Heart left ventricle (tissue), 13 donors: ENCODE data around the gene SDC4.

ENCODE experiments used
- CTCF ChIP-seq, 12 donors: fragments of 200-600 bp; sonication (generic) in 4 of 12; IDR thresholded peaks; one replicate each; pipeline versions ENCODE4 v1.5.0 to v1.8.0; 2018 to 2022; ENCODE audit warnings: antibody characterized with exemption in 12 of 12, mild to moderate bottlenecking in 5 of 12
- POLR2A ChIP-seq, 2 donors: fragments of 450-650 bp; IDR thresholded peaks; one replicate each; pipeline ENCODE4 v1.6.1; 2017; ENCODE audit warnings: antibody characterized with exemption in 2 of 2, mild to moderate bottlenecking in 2 of 2, moderate library complexity in 2 of 2
- donor health status: ischemic (EF 13 %, LVEDD 7.1; RV severe dilation, severe dysfunction).
- donor health status: DM: no; HTN: yes; CAD: no.
- donor health status: DM: no; HTN: no; CAD: no.
- donor health status: ischemic (EF 25% LVEDD 6.9; RV normal size, moderate dysfunction).
- donor health status: ischemic (EF 25% LVEDD 5.7; RV mildly dilated, moderate dysfunction).
- donor health status: ischemic (EF 35%, LVEDD 5.7; RV mildly dilated, moderate dysfunction).
- donor health status: nonischemic (EF 11% LVEDD 7.7; RV severe dilation, severe dysfunction).
- donor health status: DM: yes; HTN: yes; CAD: no.
- donor health status: PGD.
- donor health status: ischemic (EF 29% LVEDD 5.4; RV normal size, mild dysfunction).
- donor health status: nonischemic (EF 23%, LVEDD 6.1; RV moderate dilation, normal function).

GRCh38 chr20:45330476-45330875, 17.7 kb downstream of the SDC4 start:
- no peak for TF ChIP-seq POLR2A (IDR thresholded peaks at IDR 0.05)
- no peak for TF ChIP-seq CTCF (IDR thresholded peaks at IDR 0.05)
